NCI-H2081 treated with DMSO at 0.1 percent for 48 hours (cell line): ENCODE measurements around the gene DNAI1.
"Not testable (repeated sequence)": the region's sequence is repeated elsewhere in the genome, so short reads cannot be mapped to it uniquely, and the experiment has no call there.

ENCODE experiments used
- DNase-seq: peaks from one replicate; lab custom pipeline; 2025; lab: John Stamatoyannopoulos, UW

DNAI1 gene

DNA sequence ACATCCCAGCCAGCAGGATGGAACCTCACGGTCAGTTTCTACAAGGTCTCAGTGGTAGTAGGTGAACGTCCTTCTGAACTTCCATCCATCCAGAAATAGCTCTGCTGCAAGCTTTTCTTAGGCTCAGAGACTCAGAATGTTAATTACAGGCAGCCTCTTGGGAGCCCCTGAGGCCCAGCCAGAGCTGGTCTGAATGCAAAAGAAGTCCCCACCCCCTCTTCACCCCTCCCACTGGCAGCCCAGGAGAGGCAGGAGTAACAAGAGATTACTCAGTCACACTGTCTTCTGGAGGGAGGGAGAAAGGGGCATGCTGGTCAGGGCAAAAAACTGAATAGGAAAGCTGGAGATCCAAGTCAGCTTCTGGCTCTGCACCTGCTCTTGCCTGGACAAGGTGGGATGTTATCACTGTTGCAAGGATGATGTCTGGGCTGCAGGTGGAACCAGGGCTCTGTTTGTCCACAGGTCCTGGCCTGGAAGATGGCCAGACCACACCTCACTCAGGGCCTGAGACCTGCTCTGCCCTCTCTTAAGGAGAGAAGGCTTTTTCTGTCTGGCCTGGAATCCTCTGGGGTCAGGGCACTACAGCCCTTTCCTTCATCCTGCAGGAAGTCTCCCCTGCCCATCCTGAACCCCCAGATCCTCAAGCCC, 55.1 kb downstream of the DNAI1 start:
- no peak for DNase-seq

DNA sequence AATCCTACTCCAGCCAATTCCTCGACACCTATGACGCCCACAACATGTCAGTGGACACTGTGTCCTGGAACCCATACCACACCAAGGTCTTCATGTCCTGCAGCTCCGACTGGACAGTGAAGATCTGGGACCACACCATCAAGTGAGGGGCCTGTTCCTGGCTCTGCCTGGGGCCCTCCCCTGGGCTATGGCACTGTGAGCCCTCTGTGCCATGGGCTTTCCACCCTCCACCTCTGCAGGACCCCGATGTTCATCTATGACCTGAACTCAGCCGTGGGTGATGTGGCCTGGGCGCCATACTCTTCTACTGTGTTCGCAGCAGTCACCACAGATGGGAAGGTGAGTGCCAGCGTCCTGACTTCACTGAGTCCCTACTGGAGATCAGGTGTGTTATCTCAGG, 55.8 kb downstream of the DNAI1 start:
- no peak for DNase-seq

DNA sequence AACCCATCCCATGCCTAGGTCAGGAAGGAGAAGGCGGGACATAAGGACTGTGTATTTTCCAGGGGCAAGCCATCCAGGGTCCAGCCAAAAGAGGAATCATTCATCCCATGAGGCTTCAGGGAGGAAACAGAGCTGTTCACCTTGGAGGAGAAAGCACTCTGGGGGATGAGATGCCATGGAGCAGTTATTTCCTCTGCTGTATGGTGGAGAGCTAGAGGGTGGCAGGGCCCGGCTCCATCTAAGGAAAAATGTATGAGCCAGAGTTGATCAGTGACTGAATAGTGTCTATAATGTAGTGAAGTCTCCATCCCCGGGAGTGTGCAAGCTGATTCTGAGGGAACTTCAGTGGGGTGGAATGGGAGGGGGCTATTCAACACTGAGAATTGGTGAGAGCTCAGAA, 56.2 kb downstream of the DNAI1 start:
- no peak for DNase-seq

DNA sequence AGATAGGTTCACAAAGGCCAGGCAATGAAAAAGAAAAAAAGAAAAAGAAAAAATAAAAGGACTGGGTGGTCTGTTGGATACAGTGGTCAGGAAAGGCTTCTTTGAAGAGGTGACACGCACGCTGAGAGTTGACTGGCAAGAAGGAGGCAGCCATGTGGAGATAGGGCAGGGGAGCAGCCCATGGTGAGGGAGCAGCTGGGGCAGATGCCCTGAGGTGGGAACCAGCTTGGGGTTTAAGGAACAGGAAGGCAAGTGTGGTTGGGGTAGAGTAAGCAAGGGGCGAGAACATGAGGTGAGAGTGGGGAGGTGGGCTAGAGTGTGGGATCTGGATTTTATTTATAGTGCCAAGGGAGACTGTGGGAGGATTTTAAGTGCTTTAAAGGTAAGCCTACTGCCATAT, 57.4 kb downstream of the DNAI1 start:
- no peak for DNase-seq

DNA sequence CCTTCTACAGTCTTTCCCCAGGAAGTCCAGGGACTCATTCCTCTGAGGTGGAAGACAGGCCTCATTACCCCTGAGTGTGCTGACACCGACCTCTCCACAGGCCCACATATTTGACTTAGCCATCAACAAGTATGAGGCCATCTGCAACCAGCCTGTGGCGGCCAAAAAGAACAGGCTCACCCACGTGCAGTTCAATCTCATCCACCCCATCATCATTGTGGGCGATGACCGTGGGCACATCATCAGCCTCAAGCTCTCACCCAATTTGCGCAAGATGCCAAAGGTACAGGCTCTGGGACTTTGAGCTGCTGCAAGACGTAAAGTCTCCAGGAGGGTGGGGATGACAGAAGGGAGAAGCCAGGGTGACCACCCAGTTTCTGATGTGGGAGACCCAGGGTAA, 58.6 kb downstream of the DNAI1 start:
- no peak for DNase-seq

DNA sequence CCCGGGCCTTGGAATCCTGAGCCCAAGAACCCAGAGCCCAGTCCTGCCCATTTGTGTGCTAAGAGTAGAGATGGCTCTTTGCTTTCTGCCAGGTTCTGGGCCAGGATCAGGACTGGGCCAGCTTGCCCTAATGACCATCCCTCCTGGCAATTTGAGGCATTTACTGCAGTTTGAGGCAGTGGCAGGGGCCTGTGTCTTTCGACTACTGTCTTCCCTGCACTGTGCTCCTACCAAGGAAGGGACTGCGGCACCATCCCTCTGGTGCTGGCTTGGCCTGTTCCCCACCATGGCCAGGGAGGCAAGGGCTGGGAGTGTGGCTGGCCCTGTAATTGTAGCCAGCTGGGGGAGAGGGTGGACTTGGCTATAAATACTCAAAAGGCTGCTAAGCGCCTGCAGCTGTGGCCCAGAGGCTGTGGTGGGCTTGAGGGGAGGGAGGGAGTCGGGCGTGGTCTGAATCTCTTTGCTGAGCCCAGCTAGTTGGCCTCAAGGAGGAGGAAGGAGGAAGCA, 59.6 kb downstream of the DNAI1 start:
- DNase-seq, result no peak

DNA sequence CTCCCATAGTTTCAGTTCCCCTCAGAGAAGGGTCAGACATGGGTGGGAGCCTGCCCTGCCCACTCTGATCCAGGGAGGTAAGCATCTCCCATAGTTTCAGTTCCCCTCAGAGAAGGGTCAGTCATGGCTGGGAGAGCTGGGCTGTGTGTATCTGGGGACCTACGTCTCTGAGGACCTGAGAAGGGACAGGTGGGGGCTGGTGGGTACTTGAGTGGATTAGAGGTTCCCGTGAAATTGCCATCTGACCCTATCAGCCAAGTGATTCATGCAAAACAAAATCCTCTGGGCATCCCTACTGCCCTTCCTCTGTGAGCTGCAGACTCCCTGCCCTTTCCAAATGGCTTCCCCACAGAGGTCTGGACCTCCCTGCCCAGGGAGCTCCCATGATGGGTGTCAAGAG, 60.3 kb downstream of the DNAI1 start:
- no peak for DNase-seq

DNA sequence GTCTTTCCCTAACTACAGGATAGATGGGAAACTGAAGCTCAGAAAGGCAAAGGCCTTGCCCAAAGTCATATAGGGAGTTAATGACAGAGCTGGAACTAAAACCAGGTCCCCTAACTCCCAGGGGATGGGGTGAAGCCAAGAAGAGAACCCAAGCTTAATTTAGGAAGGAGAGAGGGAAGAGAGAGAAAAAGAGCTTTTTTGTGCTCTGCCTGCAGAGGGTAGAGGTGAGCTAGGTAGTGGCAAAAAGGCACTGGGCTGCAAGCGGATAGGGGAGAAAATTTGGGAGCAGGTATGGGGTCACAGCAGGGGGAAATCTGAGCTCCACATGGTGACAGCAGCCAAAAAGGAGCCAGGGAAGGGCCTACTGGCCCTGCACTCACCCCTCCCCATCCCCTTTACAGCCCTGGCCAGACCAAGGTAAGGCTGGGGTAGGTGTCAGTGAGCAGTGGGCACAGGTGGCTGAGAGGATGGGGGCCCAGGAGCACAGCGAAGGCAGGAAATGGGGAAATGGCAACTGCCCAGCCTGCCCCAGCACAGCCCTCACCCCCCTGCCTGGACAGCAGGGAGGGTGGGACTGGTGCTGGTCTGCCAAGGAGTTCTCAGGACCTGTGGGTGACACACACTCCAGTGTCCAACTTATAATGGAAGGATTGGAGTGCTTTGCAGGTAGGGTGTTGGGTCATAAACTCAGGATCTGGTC, 60.9 kb downstream of the DNAI1 start:
- no peak for DNase-seq

DNA sequence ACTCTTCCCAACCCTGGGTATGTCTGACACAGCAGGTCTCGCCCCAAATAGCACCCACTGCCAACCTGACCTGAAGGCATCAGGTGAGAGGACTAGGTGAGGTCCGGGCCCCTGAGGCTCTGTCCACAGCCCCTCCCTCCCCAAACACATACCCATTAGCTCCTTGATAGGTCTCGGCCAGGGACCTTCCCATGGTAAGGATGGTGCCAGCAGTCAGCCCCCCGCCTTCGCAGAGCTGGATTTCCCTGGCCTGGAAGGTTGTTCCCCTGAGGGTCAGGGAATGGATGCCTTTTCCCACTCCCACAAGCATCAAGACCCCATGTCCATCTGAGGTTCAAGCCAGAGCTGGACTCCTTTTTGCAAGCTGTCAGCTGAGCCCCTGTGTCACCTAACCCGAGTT, 61.5 kb downstream of the DNAI1 start:
- DNase-seq, result no peak

DNA sequence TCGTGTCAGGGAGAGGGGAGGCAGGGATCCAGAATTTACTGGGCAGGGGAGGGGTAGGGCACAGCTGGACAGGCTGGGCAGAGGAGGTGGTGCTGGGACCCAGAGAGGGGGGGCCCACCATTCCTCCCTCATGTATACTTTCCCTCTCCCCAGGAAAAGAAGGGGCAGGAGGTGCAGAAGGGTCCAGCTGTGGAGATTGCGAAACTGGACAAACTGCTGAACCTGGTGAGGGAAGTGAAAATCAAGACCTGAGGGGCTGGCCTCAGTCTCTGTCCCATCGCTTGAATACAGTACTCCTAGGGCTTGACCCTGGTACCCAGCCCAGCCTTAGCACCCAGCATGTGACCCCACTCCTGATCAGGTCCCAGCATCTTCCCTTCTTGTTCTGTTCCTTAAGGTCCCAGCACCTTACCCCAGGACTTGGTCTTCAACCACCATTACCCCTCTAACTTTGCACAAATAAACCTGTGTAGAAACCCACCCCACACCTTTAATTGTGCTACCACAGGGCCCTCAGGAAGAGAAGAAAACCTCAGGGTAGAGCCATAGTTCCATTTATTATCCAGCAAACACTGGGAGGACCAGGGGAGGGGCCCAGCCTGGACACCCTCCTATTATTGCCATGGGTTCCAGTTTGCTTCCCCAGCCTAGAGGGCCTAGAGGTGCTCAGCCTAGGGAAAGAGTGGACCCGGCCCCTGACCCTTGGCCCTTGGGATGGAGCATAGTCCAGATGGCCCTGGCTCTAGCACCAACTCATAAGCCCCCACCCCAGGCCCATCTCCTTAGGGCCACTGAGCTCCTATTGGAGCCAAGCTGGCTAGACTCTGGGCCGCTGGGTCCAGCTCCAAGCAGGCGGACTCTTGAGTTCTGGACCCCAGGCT, 62.1 kb downstream of the DNAI1 start:
- DNase-seq, result no peak

DNA sequence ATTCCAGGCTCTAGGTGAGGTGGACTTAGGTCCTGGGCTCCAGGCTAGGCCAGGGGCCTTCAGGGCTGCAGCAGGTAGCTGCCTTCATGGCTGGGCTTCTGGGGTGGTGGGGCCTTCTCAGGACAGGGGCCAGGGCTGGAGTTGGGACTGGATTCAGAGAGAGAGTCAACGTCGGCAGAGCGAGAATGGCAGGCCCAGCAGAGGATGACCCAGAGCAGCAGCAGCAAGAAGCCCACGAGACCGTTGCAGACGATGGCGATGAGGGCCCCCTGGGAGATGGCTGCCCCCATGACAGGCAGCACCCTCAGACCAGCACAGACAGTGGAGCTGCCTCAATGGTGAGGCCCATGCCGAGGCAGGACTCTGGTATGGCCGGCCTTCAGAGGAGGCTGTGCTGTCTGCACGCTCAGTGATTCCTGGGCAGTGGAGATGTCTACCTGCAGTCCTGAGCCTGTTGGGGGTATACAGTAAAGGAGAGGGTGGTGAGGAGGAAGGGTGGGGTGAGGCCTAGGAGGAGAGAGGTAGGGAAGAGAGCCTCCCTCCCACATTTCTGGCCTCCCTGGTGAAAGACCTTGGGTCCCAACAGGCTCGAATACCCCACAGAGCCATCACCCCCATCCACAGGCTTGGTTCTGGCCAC, 62.9 kb downstream of the DNAI1 start:
- DNase-seq, result no peak

DNA sequence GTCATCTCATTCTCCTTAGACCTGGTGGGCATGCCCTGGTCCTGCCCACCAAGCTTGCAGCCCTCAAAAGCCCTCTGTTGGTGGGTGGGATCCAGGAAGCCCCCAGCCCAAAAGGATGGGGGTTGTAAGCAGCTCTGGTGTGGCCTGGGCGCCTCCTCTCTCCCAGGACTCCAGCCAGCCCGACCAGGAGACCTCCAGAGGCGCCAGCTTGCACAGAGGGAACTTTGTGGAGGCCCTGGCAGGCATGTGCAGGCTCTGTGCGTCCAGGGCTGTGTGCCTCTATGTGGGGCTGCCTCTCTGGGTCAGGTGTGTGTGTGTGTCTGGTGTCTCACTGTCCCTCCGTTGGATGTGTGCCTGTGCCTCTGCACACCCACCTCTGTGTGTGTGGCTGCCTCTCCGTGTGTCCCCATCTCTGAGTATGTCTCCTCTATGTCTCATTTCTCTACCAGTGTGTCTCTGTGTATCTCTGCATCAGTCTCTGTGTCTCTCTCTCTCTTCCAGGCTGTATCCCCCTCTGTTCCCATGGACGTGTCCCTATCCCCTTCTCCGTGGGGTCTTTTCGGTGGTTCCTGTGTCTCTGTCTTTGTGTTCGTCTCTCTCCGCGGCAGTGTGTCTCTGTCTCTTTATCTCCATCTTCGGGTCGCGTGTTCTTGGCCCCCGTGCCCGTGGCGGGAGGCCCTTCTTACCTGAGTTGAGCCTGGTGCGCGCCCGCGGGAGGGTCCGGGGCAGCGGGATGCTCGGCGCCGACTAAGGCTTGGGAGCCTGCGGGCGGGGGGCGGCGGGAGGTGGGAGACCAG, 63.7 kb downstream of the DNAI1 start:
- DNase-seq, result no peak

DNA sequence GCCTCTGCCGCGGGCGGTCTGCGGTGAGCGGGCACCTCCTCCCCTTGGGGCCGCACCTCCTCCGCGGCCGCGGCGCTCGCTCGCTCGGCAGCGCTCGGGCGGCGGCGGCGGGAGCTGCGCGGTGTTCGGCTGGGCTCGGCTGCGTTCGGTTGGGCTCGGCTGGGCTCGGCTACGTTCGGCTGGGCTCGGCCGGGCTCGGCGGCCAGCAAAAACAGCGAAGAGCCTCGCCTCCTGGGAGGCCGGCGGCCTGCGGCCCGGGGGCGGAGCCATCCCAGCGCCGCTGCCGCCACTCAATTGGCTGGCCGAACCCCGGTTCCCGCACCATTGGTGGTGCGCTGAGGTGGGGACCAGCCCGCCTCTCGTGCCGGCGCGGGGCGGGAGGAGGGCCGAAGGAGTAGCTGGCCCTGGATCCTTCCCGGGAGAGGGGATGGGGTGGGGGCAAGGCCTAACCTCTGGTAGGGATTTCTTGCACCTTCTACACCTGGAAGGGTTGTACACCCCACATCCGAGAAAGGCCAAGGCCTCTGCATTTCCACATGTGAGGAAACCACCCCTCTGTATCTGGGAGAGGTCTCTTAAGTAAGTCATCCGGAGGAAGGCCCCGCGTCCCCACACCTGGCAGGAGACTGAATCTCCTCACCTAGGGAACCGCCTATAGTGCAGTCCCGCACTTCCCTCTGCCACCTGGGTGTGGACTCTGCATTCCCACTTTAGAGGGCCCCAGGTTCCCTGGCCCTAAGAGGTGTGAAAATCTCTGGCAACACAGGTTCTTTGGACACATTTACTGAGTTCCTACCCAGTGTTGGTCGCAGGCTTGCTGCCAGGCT, 64.6 kb downstream of the DNAI1 start, which contains the start of gene ENHO:
Gene ENHO, minus strand, starts transcription at position 20 of the 827 bp plus-strand sequence. CDS start 1,295 bp downstream, outside the sequence.
- DNase-seq, result peak; percentile 43

DNA sequence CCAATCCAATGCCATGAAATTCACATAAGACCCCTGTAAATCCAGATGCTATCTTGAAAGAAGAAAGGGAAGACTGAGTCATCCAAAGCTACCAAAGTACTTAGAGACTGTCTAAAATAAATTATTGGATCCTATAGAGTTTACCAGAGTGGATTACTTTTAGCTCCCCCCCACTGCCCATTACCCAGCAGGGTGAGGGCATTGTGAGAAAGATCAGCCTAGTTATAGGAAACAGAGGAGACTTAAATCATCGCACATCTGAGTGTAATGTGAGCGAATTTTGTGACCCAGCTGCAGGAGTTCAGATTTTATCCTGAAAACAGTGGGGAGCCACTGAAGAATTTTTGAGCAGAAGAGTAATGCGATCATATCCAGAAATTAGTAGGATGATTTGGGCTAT, 65.7 kb downstream of the DNAI1 start:
- no peak for DNase-seq

DNA sequence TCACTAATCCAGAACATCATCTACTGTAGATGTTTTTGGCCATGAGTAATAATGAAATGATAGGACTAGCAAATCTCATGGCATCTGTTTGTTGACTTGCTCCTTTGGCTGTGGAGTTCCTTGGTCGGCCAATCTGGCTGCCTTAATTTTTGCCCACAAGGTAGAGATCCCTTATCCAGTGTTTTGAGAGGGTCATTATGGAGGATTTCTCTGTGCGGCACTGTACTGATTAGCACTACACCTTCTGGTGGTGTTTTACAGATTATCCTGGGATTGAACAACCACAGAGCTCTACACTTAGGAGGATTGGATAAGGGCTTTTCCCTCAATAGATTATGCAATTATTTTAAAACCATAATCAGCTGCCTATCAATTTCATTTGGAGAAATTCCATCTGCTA, 67.4 kb downstream of the DNAI1 start:
- no peak for DNase-seq

DNA sequence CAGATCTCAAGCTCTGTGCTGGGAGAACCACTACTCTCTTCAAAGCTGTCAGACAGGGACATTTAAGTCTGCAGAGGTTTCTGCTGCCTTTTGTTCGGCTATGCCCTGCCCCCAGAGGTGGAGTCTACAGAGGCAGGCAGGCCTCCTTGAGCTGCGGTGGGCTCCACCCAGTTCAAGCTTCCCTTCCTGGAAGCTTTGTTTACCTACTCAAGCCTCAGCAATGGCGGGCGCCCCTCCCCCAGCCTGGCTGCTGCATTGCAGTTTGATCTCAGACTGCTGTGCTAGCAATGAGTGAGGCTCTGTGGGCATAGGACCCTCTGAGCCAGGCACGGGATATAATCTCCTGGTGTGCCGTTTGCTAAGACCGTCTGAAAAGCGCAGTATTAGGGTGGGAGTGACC, 73.4 kb downstream of the DNAI1 start:
- DNase-seq, result not testable (repeated sequence)

DNA sequence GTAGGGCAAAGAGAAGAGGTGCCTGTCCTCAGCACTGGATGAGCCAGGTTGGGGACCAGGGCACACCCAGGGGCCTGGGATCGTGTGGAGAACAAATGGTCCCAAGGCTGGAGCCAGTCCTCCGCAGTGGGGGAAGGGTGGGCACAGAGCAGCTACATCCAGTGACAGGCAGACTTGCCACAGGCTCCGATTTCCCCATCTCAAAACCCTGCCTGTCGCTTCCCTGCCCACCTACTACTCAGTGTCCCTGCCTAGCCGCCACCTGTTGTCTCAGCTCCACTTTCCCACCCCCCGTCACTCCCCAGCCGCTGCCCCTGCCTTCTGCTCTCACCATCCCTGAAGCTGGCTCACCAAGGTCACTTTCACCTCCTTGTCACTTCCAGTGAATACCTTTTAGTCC, 78.1 kb downstream of the DNAI1 start:
- DNase-seq, result no peak

DNA sequence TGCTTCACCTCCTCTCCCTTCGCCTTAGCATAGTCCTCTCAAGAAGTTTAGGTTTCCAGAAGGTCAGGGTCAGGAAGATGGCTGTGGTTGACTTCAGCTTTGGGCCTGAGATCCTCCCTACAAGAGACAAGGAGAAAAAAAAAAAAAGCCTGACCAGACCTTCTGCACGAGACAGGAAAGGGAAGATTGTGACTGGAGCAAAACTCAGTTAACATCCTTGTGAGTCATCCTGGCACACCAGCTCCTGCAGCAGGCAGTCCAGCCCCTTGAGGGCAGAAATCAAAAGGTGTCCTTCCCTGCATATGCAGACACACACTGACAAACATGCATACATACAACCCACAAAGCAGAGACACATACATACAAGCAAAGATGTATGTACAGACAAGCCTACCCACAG, 82.2 kb downstream of the DNAI1 start:
- DNase-seq, result no peak

DNA sequence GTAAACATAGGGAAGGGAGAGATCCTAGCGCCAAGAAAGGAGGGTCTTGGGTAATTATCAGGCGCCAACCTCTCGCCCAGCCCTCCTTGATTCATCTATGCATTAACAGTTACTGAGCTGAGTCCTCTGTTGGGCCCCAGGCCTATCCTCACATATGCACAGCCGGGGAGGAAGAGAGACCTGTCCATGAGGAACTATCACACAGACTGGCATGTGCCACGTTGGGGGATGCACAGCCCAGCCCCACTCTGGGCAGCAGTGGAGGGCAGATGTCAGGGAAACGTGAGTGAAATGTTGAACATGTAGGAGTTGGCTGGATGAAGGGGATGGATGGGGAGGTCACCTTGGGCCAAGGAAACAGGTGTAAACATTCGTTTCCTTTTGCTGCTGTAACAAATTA, 82.9 kb downstream of the DNAI1 start:
- DNase-seq, result no peak

DNA sequence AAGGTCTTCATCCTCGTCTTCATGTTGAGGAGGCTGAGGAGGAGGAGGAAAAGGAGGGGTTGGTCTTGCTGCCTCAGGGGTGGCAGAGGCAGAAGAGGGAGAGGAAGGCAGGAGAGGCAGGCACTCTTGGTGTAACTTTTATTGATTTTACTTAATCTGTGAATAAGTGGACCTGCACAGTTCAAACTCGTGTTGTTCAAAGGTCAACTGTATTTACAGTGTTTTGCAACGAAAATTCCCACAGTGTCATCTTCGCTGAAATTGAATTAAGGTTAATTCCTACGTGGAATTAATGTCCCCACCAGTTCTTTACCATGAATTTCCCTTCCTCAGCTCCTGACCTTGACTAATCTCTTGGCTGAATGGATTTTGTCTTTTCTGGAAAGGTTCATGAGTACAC, 85.4 kb downstream of the DNAI1 start:
- no peak for DNase-seq

DNA sequence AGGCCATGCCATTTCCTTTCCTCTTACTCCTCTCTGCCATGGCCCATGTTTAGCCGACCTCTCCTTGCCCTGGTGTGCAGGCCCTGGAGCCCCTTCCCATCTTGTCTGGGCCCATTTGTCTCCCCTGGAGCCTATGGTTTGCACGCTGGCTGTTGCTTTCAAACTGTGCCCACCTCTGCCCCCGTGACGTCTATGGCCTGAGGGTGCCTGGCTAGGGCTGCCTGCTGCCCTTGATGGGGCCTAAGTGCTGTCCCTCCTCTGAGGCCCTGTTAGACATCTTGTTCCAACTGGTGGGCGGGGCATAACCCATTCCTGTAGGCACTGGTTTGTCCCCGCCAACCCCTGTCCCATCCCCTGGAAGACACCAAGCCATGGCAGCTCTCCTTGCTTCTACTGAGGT, 86.9 kb downstream of the DNAI1 start:
- no peak for DNase-seq
